K562 (cell line): ENCODE data around the gene DIAPH1. TPM values are rescaled to one million over a fixed set of nuclear protein-coding genes. Genes with fewer than 3 reads are reported as not detected.

ENCODE experiments used
- COPS2 ChIP-seq: fragments of 450-650 bp; conservative IDR thresholded peaks from 2 replicates; pipeline ENCODE4 v1.6.1; 2016; ENCODE audit warnings: mild to moderate bottlenecking, moderate library complexity
- CREB5 ChIP-seq: fragments of 250-450 bp; sonication (Bioruptor Pico); IDR thresholded peaks from 2 replicates; pipeline ENCODE4 v1.5.0; 2020; ENCODE audit warnings: mild to moderate bottlenecking
- HOMEZ ChIP-seq: fragments of 250-450 bp; sonication (Bioruptor Pico); IDR thresholded peaks from 2 replicates; pipeline ENCODE4 v1.4.0; 2020; ENCODE audit warnings: mild to moderate bottlenecking, moderate library complexity
- JUN ChIP-seq, 2 experiments: sonication (generic) in 1 of 2; formaldehyde crosslinking in 1 of 2; IDR thresholded peaks; 2 replicates each; pipeline versions ENCODE4 v1.6.1 to v1.8.0; 2012 to 2022; ENCODE audit warnings: borderline replicate concordance in 2 of 2, mild to moderate bottlenecking in 2 of 2, improper control_type of control experiment in 1 of 2, low read depth in 1 of 2, low read length in 1 of 2, missing genetic modification reagents in 1 of 2
- MAFG ChIP-seq: fragments of 450-650 bp; conservative IDR thresholded peaks from 2 replicates; pipeline ENCODE4 v1.6.1; 2016; ENCODE audit warnings: missing genetic modification characterization, missing compliant biosample characterization
- MBD2 ChIP-seq: sonication (generic); IDR thresholded peaks from 2 replicates; pipeline ENCODE4 v1.6.1; 2016; ENCODE audit warnings: low read depth, borderline replicate concordance
- MECOM ChIP-seq: fragments of 250-450 bp; sonication (Bioruptor Pico); IDR thresholded peaks from 2 replicates; pipeline ENCODE4 v1.8.0; 2022; ENCODE audit warnings: inconsistent platforms
- MED1 ChIP-seq: sonication (generic); formaldehyde crosslinking; IDR thresholded peaks from 2 replicates; pipeline ENCODE4 v1.8.1; 2023; ENCODE audit warnings: missing genetic modification reagents, borderline replicate concordance
- NR3C1 ChIP-seq: sonication (generic); formaldehyde crosslinking; IDR thresholded peaks from 2 replicates; pipeline ENCODE4 v1.8.1; 2022; ENCODE audit warnings: missing genetic modification reagents
- PRMT5 ChIP-seq: sonication (generic); formaldehyde crosslinking; IDR thresholded peaks from 2 replicates; pipeline ENCODE4 v1.5.0; 2020; ENCODE audit warnings: missing genetic modification reagents
- THAP7 ChIP-seq: fragments of 250-450 bp; sonication (Bioruptor Pico); IDR thresholded peaks from 2 replicates; pipeline ENCODE4 v1.5.0; 2021
- XRCC4 ChIP-seq: IDR thresholded peaks from one replicate; pipeline ENCODE4 v1.6.1; 2011; ENCODE audit not compliant: insufficient read depth, insufficient read length; ENCODE audit errors: extremely low read depth
- ZNF165 ChIP-seq: fragments of 250-450 bp; sonication (Bioruptor Pico); IDR thresholded peaks from 2 replicates; pipeline ENCODE4 v1.4.0; 2020; ENCODE audit warnings: borderline replicate concordance
- ZNF175 ChIP-seq: fragments of 200-800 bp; sonication (Bioruptor generic); IDR thresholded peaks from 2 replicates; pipeline ENCODE4 v1.6.1; 2016; ENCODE audit warnings: low read depth, mild to moderate bottlenecking, missing genetic modification characterization, missing compliant biosample characterization
- ZNF3 ChIP-seq: fragments of 250-450 bp; sonication (Bioruptor Pico); IDR thresholded peaks from 2 replicates; pipeline ENCODE4 v1.5.0; 2021; ENCODE audit warnings: mild to moderate bottlenecking, moderate library complexity
- ZNF316 ChIP-seq: fragments of 450-650 bp; IDR thresholded peaks from 2 replicates; pipeline ENCODE4 v1.6.1; 2016
- ZNF592 ChIP-seq: fragments of 450-650 bp; IDR thresholded peaks from 2 replicates; pipeline ENCODE4 v1.6.1; 2017; ENCODE audit warnings: antibody characterized with exemption, mild to moderate bottlenecking
- polyA plus RNA-seq, 8 experiments: library from polyadenylated mRNA; depleted of rRNA in 4 of 8; stranded (reverse) in 5 of 8; unstranded in 3 of 8; fragments of >200 nt; fragmentation: Nextera tagmentation in 2 of 8; fragmentation: Illumina TruSeq in 1 of 8; extraction: Ambion mirVana in 2 of 8; extraction: Trizol in 1 of 8; gene quantifications; 2 replicates each; pipeline versions ENCODE4 v1.2.1 to v1.2.3, GENCODE V29; 2011 to 2014; ENCODE audit warnings: inconsistent platforms in 1 of 8, missing spikeins in 1 of 8
- total RNA-seq, 7 experiments: library from RNA; depleted of rRNA in 6 of 7; stranded (reverse); fragments of >200 nt in 6 of 7; fragmentation: Illumina TruSeq in 2 of 7; extraction: Trizol in 2 of 7; gene quantifications; 2 replicates each; pipeline versions ENCODE4 v1.2.1 to v1.2.3, GENCODE V29; 2011 to 2021; ENCODE audit warnings: low replicate concordance in 1 of 7
- TF ChIP-seq, protein P1 (sequence below): sonication (generic); formaldehyde crosslinking; IDR thresholded peaks from 2 replicates; pipeline ENCODE4 v1.8.1; 2023; ENCODE audit warnings: mild to moderate bottlenecking, missing genetic modification reagents

Gene DIAPH1
- total and polyA plus RNA-seq, 9 of the 15 experiments (the other 6 are each of a cell fraction or from before 2014, with no cell fraction given) = 60.8 to 328 (median 97.8) TPM

DNA sequence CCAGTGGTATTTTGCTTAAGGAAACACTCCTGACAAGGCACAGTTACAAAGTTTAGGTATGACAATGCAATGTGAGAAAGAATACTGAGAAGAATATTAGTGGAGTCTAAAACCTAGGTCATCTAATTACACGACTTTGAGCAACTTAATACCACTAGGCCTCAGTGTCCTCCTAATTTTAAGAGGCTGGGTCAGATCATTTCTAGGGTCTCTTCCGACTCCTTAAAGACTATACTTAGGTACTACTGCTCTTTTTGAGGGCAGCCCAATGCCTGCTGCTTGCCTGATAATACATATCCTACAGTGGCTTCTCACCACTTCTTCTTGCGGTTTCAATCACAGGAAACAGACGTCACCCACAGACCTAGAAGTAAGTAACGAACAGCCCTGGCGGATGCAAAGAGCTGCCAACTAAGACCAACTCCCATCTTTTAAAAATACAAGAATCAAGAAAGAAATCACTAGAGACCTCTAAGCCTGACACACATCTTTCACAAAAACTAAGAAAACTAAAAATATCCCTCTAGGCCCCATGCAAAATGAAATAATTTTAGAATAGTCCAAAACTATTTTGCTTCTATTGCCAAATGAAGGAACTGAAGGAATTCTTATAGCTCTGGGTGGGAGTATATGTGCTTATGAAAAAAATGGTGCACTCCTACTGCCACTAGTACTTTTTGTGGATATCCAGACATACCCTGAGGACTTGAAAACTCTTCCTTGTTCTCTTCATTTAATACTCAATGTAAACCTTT is 13.1 kb downstream of the DIAPH1 start (continued):
- TF ChIP-seq, protein P1, sequence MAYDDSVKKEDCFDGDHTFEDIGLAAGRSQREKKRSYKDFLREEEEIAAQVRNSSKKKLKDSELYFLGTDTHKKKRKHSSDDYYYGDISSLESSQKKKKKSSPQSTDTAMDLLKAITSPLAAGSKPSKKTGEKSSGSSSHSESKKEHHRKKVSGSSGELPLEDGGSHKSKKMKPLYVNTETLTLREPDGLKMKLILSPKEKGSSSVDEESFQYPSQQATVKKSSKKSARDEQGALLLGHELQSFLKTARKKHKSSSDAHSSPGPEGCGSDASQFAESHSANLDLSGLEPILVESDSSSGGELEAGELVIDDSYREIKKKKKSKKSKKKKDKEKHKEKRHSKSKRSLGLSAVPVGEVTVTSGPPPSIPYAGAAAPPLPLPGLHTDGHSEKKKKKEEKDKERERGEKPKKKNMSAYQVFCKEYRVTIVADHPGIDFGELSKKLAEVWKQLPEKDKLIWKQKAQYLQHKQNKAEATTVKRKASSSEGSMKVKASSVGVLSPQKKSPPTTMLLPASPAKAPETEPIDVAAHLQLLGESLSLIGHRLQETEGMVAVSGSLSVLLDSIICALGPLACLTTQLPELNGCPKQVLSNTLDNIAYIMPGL = no peak
- peak; percentile 82 for TF ChIP-seq ZNF592
- TF ChIP-seq ZNF175 (CRISPR knock-in tag) = peak; percentile 53; the same call in 1 of the 2 replicates
- TF ChIP-seq MED1 (CRISPR knock-in tag) = no peak
- TF ChIP-seq JUN (IDR thresholded peaks at IDR 0.05; ENCODE audit: borderline replicate concordance, low read depth, low read length) = peak; percentile 71; the same call in 1 of the 2 replicates
- no peak for TF ChIP-seq JUN (CRISPR knock-in tag; IDR thresholded peaks at IDR 0.05; ENCODE audit: borderline replicate concordance)
- TF ChIP-seq XRCC4 = no peak
- TF ChIP-seq PRMT5 (CRISPR knock-in tag) = no peak
- no peak for TF ChIP-seq ZNF3 (CRISPR knock-in tag)
- TF ChIP-seq MBD2 = peak; percentile 72; the same call in 1 of the 2 replicates
- no peak for TF ChIP-seq COPS2
- no peak for TF ChIP-seq MECOM (CRISPR knock-in tag)
- TF ChIP-seq MAFG (tag) = no peak; the same call in 1 of the 2 replicates
- TF ChIP-seq NR3C1 = no peak
- TF ChIP-seq HOMEZ = no peak
- no peak for TF ChIP-seq ZNF165 (CRISPR knock-in tag)
- TF ChIP-seq CREB5 (CRISPR knock-in tag) = no peak
- peak; percentile 97 for TF ChIP-seq ZNF316
- no peak for TF ChIP-seq THAP7 (CRISPR knock-in tag)
